Gastrocnemius medialis (tissue), 4 donors: ENCODE results near the gene TBL1X. TPM values are rescaled to one million over a fixed set of nuclear protein-coding genes. Genes with fewer than 3 reads are reported as not detected.
A peak's percentile ranks its signal among the peaks of the same experiment; 100 is the strongest.

Experiments used
- ATAC-seq, 2 donors: fragments of 150-250 bp; one replicate each; pipeline ENCODE4 v1.9.1; 2016
- DNase-seq, 2 donors: peaks; one replicate each; pipeline ENCODE4 v3.0.0-alpha.2; 2019
- H3K27ac ChIP-seq, 4 donors: fragments of 200-600 bp; sonication (generic); 1 replicate in 1 of 4; 2 replicates in 3 of 4; pipeline ENCODE4 v1.5.1; 2016 to 2018; ENCODE audit warnings: mild to moderate bottlenecking in 2 of 4, moderate library complexity in 1 of 4
- H3K27me3 ChIP-seq, 3 donors: fragments of 200-600 bp; sonication (generic) in 2 of 3; 1 replicate in 1 of 3; 2 replicates in 2 of 3; pipeline versions ENCODE4 v1.5.1 to v1.6.0; 2016 to 2019; ENCODE audit warnings: mild to moderate bottlenecking in 1 of 3, moderate library complexity in 1 of 3
- H3K36me3 ChIP-seq, 2 donors: fragments of 200-600 bp; sonication (generic) in 1 of 2; one replicate each; pipeline ENCODE4 v1.5.1; 2017 to 2018
- H3K4me1 ChIP-seq, 2 donors: fragments of 200-600 bp; sonication (generic) in 1 of 2; one replicate each; pipeline ENCODE4 v1.5.1; 2016 to 2017; ENCODE audit warnings: mild to moderate bottlenecking in 2 of 2
- H3K4me3 ChIP-seq, 4 donors: fragments of 200-600 bp; sonication (generic) in 3 of 4; 1 replicate in 1 of 4; 2 replicates in 3 of 4; pipeline ENCODE4 v1.5.1; 2016 to 2019; ENCODE audit warnings: mild to moderate bottlenecking in 2 of 4
- H3K9me3 ChIP-seq, 3 donors: fragments of 200-600 bp; sonication (generic) in 2 of 3; 1 replicate in 1 of 3; 2 replicates in 2 of 3; pipeline ENCODE4 v1.5.1; 2016 to 2019
- POLR2A ChIP-seq, 2 donors: fragments of 450-650 bp; IDR thresholded peaks; one replicate each; pipeline ENCODE4 v1.6.1; 2017; ENCODE audit warnings: antibody characterized with exemption in 2 of 2, mild to moderate bottlenecking in 2 of 2, moderate library complexity in 2 of 2
- in situ Hi-C, 4 donors: fragments of 200-750 bp; cut with MboI; loops; one replicate each; pipeline versions ENCODE4 v1.15.0 to v1.8.0; 2017; ENCODE audit warnings: low sequenced_read_pairs in 4 of 4
- intact Hi-C: fragments of 100-400 bp; cut with DNase I; formaldehyde crosslinking; loops from one replicate; pipeline ENCODE4 v1.15.1; 2023; ENCODE audit warnings: low total_unique reads
- total RNA-seq, 4 donors: library from RNA; depleted of rRNA; stranded (reverse); fragments of >200 nt; gene quantifications; one replicate each; pipeline versions ENCODE4 v1.1.0 to v1.2.3, GENCODE V29; 2016
- TF ChIP-seq, protein P1 (sequence below), 5 experiments: fragments of 450-650 bp in 3 of 5; fragments of 200-600 bp in 2 of 5; sonication (generic) in 2 of 5; IDR thresholded peaks in 4 of 5; conservative IDR thresholded peaks in 1 of 5; 1 replicate in 4 of 5; 2 replicates in 1 of 5; pipeline ENCODE4 v1.5.1; 2016 to 2019; ENCODE audit warnings: antibody characterized with exemption in 5 of 5, mild to moderate bottlenecking in 3 of 5, moderate library complexity in 3 of 5

Gene TBL1X
- total RNA-seq, 4 donors from 2014 or later, result 6.7 to 16.8 (median 8.0) TPM

DNA sequence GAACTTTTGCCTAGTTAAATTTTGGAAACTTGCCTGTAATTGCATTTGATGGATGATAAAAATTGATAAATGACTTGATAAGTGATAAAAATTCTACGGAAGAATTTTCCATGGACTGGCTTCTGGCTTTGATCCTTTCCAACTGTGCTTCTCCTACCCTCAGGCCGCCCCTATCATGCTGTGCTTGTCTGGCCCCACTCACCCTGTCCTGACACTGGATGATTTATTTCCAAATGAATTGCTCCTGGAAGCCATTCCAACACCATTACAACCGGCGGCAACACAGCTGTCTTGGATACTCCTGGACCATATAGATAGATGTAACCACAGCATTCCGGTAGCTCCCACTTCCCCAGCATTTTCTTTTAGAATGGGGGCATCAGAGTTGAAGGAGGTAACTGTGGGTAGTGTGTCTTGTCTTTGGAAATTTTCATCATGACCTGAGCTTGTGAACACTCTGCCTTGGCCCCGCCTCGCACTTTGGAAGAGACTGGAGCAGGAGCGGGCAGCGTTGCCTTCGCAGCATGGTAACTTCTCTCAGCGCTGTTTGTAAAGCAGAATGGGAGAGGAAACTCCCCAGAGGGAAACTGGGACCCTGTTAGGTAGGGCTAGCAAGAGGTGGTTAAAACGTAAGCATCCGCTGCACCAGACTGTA, 77.4 kb downstream of the TBL1X start:
- Histone ChIP-seq H3K36me3 (no peaks in the 10 kb centered on the region), H3K27ac (peak overlapping the region in 3 of 4 donors; percentile 22 to 47 (median 35)), H3K27me3 (no peaks in the 10 kb centered on the region), H3K9me3 (no peaks in the 10 kb centered on the region), H3K4me1 (peaks cover 0 to 2% of the 10 kb centered on the region in 2 donors), H3K4me3 (no peak overlapping the region)
- intact Hi-C loops, result no loop called here
- TF ChIP-seq, protein P1, sequence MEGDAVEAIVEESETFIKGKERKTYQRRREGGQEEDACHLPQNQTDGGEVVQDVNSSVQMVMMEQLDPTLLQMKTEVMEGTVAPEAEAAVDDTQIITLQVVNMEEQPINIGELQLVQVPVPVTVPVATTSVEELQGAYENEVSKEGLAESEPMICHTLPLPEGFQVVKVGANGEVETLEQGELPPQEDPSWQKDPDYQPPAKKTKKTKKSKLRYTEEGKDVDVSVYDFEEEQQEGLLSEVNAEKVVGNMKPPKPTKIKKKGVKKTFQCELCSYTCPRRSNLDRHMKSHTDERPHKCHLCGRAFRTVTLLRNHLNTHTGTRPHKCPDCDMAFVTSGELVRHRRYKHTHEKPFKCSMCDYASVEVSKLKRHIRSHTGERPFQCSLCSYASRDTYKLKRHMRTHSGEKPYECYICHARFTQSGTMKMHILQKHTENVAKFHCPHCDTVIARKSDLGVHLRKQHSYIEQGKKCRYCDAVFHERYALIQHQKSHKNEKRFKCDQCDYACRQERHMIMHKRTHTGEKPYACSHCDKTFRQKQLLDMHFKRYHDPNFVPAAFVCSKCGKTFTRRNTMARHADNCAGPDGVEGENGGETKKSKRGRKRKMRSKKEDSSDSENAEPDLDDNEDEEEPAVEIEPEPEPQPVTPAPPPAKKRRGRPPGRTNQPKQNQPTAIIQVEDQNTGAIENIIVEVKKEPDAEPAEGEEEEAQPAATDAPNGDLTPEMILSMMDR (IDR thresholded peaks at IDR 0.05 in 4 of 5, conservative IDR thresholded peaks at IDR 0.05 in 1 of 5), result no peak
- no peak for TF ChIP-seq POLR2A (IDR thresholded peaks at IDR 0.05)
- ATAC-seq (peak; percentile 43 to 63), DNase-seq (no peak)
- in situ Hi-C loops, result no loop called here

DNA sequence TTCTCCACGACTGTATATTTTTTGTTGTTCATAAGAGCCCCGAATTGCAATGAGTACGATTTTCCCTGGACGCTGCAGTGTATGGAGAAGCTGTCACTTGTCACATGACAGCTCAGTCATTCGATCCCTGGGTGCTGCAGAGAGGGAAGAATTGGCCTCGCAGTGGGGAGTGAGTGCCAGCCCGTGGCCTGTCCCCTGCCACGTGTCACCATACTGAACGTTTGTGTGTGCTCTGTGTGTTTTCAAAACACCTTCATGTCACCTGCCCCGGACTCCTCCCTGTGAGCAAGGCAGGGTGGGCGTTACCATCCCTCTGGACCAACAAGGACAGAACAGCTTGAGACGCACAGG, 77.9 kb downstream of the TBL1X start:
- DNase-seq, result peak; percentile 39 to 57
- peak; percentile 92 to 96 for ATAC-seq
- Histone ChIP-seq H3K4me3 (no peak overlapping the region), H3K4me1 (peaks cover 0 to 2% of the 10 kb centered on the region in 2 donors), H3K36me3 (no peaks in the 10 kb centered on the region), H3K9me3 (no peaks in the 10 kb centered on the region), H3K27ac (peak overlapping the region in 3 of 4 donors; percentile 33 to 47 (median 35)), H3K27me3 (no peaks in the 10 kb centered on the region)
- intact Hi-C loops (no loop called here), in situ Hi-C loops (no loop called here)
- no peak for TF ChIP-seq POLR2A (IDR thresholded peaks at IDR 0.05)
- TF ChIP-seq, protein P1 (IDR thresholded peaks at IDR 0.05 in 4 of 5, conservative IDR thresholded peaks at IDR 0.05 in 1 of 5), result no peak

DNA sequence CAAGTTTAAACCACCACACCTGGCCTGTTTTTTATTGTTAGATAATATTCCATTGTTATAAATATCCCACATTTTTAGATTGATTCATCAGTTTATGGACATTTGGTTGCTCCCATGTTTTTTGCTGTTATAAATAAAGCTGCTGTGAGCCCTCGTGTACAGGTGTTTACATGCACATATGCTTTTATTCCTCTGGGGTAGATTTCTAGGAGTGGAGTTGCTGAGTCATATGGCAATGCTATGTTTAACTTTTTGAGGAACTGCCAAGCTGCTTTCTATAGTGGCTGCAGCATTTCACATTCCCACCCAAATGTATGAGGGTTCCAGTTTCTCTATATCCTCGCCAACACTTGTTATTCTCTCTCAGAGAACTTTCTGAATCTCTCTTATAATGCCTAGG, 90.5 kb downstream of the TBL1X start:
- in situ Hi-C loops, result no loop called here

DNA sequence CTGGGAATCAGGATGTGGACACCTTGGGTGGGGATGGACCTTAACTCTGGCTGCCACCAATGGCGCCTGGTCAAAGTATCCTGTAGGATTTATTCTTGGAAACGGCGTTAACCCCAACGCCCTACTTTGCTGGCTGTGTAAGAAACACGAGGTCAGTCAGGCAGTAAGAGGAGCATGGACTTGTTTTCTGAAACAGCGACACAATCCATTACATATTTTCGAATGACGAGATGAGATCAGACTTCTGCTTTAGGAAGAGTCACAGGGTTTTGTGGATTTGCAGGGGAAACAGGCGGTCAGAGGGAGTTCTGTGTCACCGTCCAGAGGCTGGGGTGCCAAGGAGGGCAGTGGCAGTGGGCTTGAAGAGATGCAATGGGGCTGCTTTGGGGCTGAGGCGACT, 92.2 kb downstream of the TBL1X start:
- Histone ChIP-seq H3K36me3 (no peaks in the 10 kb centered on the region), H3K27ac (no peak overlapping the region), H3K4me3 (no peak overlapping the region), H3K27me3 (no peaks in the 10 kb centered on the region), H3K4me1 (no peaks in the 10 kb centered on the region), H3K9me3 (no peaks in the 10 kb centered on the region)
- ATAC-seq (no peak), DNase-seq (no peak)
- intact Hi-C loops (no loop called here), in situ Hi-C loops (no loop called here)
- TF ChIP-seq, protein P1 (IDR thresholded peaks at IDR 0.05 in 4 of 5, conservative IDR thresholded peaks at IDR 0.05 in 1 of 5), result no peak
- no peak for TF ChIP-seq POLR2A (IDR thresholded peaks at IDR 0.05)

More for the DNA sequence above, 90.5 kb downstream of the TBL1X start:
- no peak overlapping the region for H3K27ac ChIP-seq
- no peak overlapping the region for H3K4me3 ChIP-seq
- ATAC-seq, result no peak
- DNase-seq, result no peak
- no peaks in the 10 kb centered on the region for H3K9me3 ChIP-seq
- H3K36me3 ChIP-seq, result no peaks in the 10 kb centered on the region
- TF ChIP-seq, protein P1 (IDR thresholded peaks at IDR 0.05 in 4 of 5, conservative IDR thresholded peaks at IDR 0.05 in 1 of 5), result no peak
- TF ChIP-seq POLR2A (IDR thresholded peaks at IDR 0.05), result no peak
- intact Hi-C loops, result no loop called here
- no peaks in the 10 kb centered on the region for H3K27me3 ChIP-seq
- H3K4me1 ChIP-seq, result no peaks in the 10 kb centered on the region

DNA sequence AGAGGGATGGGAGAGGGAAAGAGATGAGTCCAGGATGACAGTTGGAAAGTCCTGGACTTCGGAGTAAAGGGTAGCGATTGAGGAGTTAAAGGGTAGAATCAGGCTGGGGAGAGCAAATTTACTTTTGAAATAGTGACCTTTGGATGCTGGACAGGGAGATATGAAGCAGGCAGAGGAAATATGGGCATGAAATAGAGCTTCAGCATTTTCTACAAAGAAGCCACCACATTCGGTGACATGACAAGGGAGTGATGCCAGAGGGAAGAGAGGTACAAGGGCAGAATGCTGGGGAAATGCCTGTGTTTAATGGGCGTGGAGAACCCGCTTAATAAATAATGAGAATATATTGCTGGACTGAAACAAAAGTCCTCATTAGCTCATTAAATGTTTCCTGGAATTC, 92.7 kb downstream of the TBL1X start:
- Histone ChIP-seq H3K27me3 (no peaks in the 10 kb centered on the region), H3K4me3 (no peak overlapping the region), H3K4me1 (no peaks in the 10 kb centered on the region), H3K27ac (no peak overlapping the region), H3K9me3 (no peaks in the 10 kb centered on the region), H3K36me3 (no peaks in the 10 kb centered on the region)
- DNase-seq (no peak), ATAC-seq (no peak)
- in situ Hi-C loops (no loop called here), intact Hi-C loops (no loop called here)
- no peak for TF ChIP-seq POLR2A (IDR thresholded peaks at IDR 0.05)
- TF ChIP-seq, protein P1 (IDR thresholded peaks at IDR 0.05 in 4 of 5, conservative IDR thresholded peaks at IDR 0.05 in 1 of 5), result no peak
